Suprapubic skin (tissue), 4 donors: Measurements from ENCODE around the gene SLC5A8.

Source experiments
- EP300 ChIP-seq: sonication (generic); formaldehyde crosslinking; IDR thresholded peaks from one replicate; pipeline ENCODE4 v1.6.1; 2017; ENCODE audit warnings: antibody characterized with exemption
- POLR2AphosphoS5 ChIP-seq, 3 donors: sonication (generic); formaldehyde crosslinking; IDR thresholded peaks; one replicate each; pipeline ENCODE4 v1.6.1; 2017; ENCODE audit warnings: antibody characterized with exemption in 3 of 3
- TF ChIP-seq, protein P1 (sequence below), 2 donors: fragments of 200-600 bp in 1 of 2; fragments of 450-650 bp in 1 of 2; sonication (generic) in 1 of 2; IDR thresholded peaks; one replicate each; pipeline ENCODE4 v1.5.1; 2016 to 2019; ENCODE audit warnings: antibody characterized with exemption in 2 of 2, mild to moderate bottlenecking in 1 of 2, moderate library complexity in 1 of 2

DNA sequence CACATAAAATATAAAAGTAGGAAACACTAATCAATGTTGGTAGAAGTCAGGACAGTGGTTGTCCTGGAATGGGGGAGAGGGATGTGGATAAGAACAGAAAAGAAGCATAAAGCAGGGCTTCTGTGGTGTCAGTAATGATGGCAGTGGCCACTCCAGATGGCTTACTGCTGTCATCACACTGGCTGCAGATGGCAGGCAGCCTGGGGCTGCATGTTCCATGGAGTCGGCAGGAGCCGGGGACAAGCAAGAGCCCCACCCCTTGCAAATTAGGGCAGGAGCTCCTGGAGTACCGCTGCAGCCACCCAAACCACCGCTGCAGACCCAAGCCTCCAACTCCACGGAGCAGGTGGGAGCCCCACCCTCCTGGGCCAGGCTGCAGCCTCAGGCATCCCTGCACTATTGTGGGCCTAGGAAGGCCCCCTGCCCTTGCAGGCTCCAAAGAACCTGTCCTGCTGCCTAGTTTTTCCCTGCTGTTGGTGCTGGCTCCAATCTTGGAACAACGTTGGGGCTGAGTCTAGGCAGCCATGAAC, 28.8 kb upstream of the SLC5A8 start:
- TF ChIP-seq, protein P1, sequence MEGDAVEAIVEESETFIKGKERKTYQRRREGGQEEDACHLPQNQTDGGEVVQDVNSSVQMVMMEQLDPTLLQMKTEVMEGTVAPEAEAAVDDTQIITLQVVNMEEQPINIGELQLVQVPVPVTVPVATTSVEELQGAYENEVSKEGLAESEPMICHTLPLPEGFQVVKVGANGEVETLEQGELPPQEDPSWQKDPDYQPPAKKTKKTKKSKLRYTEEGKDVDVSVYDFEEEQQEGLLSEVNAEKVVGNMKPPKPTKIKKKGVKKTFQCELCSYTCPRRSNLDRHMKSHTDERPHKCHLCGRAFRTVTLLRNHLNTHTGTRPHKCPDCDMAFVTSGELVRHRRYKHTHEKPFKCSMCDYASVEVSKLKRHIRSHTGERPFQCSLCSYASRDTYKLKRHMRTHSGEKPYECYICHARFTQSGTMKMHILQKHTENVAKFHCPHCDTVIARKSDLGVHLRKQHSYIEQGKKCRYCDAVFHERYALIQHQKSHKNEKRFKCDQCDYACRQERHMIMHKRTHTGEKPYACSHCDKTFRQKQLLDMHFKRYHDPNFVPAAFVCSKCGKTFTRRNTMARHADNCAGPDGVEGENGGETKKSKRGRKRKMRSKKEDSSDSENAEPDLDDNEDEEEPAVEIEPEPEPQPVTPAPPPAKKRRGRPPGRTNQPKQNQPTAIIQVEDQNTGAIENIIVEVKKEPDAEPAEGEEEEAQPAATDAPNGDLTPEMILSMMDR (IDR thresholded peaks at IDR 0.05) = no peak
- TF ChIP-seq POLR2AphosphoS5 (IDR thresholded peaks at IDR 0.05) = no peak
- TF ChIP-seq EP300 = no peak
